Neural cell (in vitro differentiated cells): ENCODE results near the gene ABHD13.

Experiments
- CTCF ChIP-seq: fragments of 450-650 bp; IDR thresholded peaks from 2 replicates; pipeline ENCODE4 v1.5.1; 2014; ENCODE audit warnings: antibody characterized with exemption, mild to moderate bottlenecking, moderate library complexity; ENCODE audit not compliant: poor library complexity, severe bottlenecking
- EP300 ChIP-seq: fragments of 450-650 bp; conservative IDR thresholded peaks from 2 replicates; pipeline ENCODE4 v1.6.1; 2014; ENCODE audit warnings: antibody characterized with exemption, mild to moderate bottlenecking, moderate library complexity; ENCODE audit not compliant: poor library complexity, severe bottlenecking
- TAF1 ChIP-seq: IDR thresholded peaks from 2 replicates; pipeline ENCODE4 v1.6.1; 2012; ENCODE audit warnings: low read depth

DNA sequence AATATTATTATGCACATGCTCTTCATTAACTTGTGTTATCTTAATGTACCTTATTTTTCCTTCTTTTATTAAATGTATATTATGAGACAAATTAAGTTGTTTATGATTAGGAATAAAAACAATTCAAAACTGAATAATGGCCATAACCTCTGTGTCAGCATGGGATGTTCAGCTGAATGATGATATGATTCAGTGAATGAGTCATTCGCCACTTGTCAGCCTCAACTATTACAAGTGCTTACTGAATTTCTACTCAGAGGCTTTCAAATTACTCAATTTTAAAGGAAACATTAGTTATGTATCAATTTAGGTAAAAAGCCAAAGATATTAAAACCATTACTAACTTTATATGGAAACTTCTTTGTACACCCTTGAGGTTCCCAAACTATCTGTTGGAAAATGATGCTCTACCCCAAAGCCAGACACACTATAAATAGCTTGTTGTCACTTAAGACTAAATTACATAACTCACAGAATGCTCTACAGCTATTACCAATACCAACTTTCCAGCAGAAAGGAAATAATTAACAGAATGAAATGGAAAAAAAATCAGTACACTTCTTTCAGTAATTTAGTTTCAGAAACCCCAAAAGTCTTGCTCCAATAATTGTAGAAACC is 17.3 kb upstream of the ABHD13 start:
- no peak for TF ChIP-seq CTCF
- TF ChIP-seq TAF1 = no peak
- no peak for TF ChIP-seq EP300
